Measurements from ENCODE around the gene GMDS. TPM values are rescaled to one million over a fixed set of nuclear protein-coding genes. Genes with fewer than 3 reads are reported as not detected.

GMDS gene
- total RNA-seq, 4 donors from 2014 or later, result 197 to 375 (median 215) TPM

- H3K9me3 ChIP-seq, result no peaks in the 10 kb centered on the region
- TF ChIP-seq POLR2A (IDR thresholded peaks at IDR 0.05) (no peak), CTCF (IDR thresholded peaks at IDR 0.05) (no peak)
- H3K4me3 ChIP-seq, result no peak overlapping the region
- no peak for DNase-seq
- H3K4me1 ChIP-seq, result no peaks in the 10 kb centered on the region
- H3K27ac ChIP-seq, result no peak overlapping the region
- no peaks in the 10 kb centered on the region for H3K27me3 ChIP-seq
- no peaks in the 10 kb centered on the region for H3K36me3 ChIP-seq
Measured at GRCh38 chr6:1703091-1703855, 542.1 kb downstream of the GMDS start.

- Histone ChIP-seq H3K4me3 (no peak overlapping the region), H3K4me1 (no peaks in the 10 kb centered on the region), H3K27me3 (no peaks in the 10 kb centered on the region), H3K9me3 (no peaks in the 10 kb centered on the region), H3K36me3 (no peaks in the 10 kb centered on the region), H3K27ac (no peak overlapping the region)
- no peak for DNase-seq
- TF ChIP-seq CTCF (IDR thresholded peaks at IDR 0.05) (no peak), POLR2A (IDR thresholded peaks at IDR 0.05) (no peak)
Measured at GRCh38 chr6:1702580-1703051, 542.8 kb downstream of the GMDS start.

GRCh38 chr6:1701668-1702353, 543.6 kb downstream of the GMDS start:
- H3K27ac ChIP-seq, result no peak overlapping the region
- H3K9me3 ChIP-seq, result no peaks in the 10 kb centered on the region
- no peaks in the 10 kb centered on the region for H3K27me3 ChIP-seq
- no peaks in the 10 kb centered on the region for H3K4me1 ChIP-seq
- H3K4me3 ChIP-seq, result no peak overlapping the region
- no peak for DNase-seq
- no peak for TF ChIP-seq POLR2A (IDR thresholded peaks at IDR 0.05)
- no peak for TF ChIP-seq CTCF (IDR thresholded peaks at IDR 0.05)
- H3K36me3 ChIP-seq, result no peaks in the 10 kb centered on the region

GRCh38 chr6:1700278-1700967, 545.0 kb downstream of the GMDS start:
- no peak for TF ChIP-seq CTCF (IDR thresholded peaks at IDR 0.05)
- TF ChIP-seq POLR2A (IDR thresholded peaks at IDR 0.05), result no peak
- no peak for DNase-seq
- Histone ChIP-seq H3K27me3 (no peaks in the 10 kb centered on the region), H3K9me3 (no peaks in the 10 kb centered on the region), H3K27ac (no peak overlapping the region), H3K36me3 (no peaks in the 10 kb centered on the region), H3K4me1 (no peaks in the 10 kb centered on the region), H3K4me3 (no peak overlapping the region)

GRCh38 chr6:1698527-1698926, 546.9 kb downstream of the GMDS start:
- Histone ChIP-seq H3K4me3 (no peak overlapping the region), H3K27me3 (no peaks in the 10 kb centered on the region), H3K27ac (no peak overlapping the region), H3K4me1 (no peaks in the 10 kb centered on the region), H3K9me3 (no peaks in the 10 kb centered on the region), H3K36me3 (no peaks in the 10 kb centered on the region)
- DNase-seq, result no peak
- TF ChIP-seq CTCF (IDR thresholded peaks at IDR 0.05) (no peak), POLR2A (IDR thresholded peaks at IDR 0.05) (no peak)

Data from Peyer's patch (tissue), 4 donors.